ENCODE measurements around the gene EPHB6.

- TF ChIP-seq CTCF (IDR thresholded peaks at IDR 0.05; ENCODE audit: low read depth, low read length, poor library complexity, severe bottlenecking) (no peak), EZH2phosphoT487 (IDR thresholded peaks at IDR 0.05; ENCODE audit: borderline replicate concordance, low read length) (no peak)
Measured at GRCh38 chr7:142883145-142883544, 28.3 kb downstream of the EPHB6 start.

All from DOHH2 (cell line).